Smooth muscle cell (in vitro differentiated cells): ENCODE results near the gene THAP12. TPM values are rescaled to one million over a fixed set of nuclear protein-coding genes. Genes with fewer than 3 reads are reported as not detected.

Experiments used
- DNase-seq: peaks from one replicate; lab custom pipeline; 2025; ENCODE audit not compliant: unreplicated experiment; lab: John Stamatoyannopoulos, UW
- H2AFZ ChIP-seq: fragments of 200-600 bp; sonication (generic); 2 replicates; pipeline ENCODE4 v1.6.0; 2016; ENCODE audit warnings: antibody characterized with exemption, low read depth, mild to moderate bottlenecking
- H3F3A ChIP-seq: fragments of 200-600 bp; sonication (generic); 2 replicates; pipeline ENCODE4 v1.6.0; 2017; ENCODE audit warnings: antibody characterized with exemption, low read depth
- H3K27ac ChIP-seq: fragments of 200-600 bp; sonication (generic); 2 replicates; pipeline ENCODE4 v1.5.1; 2016; ENCODE audit warnings: low read depth, mild to moderate bottlenecking
- H3K27me3 ChIP-seq: fragments of 200-600 bp; sonication (generic); 2 replicates; pipeline ENCODE4 v1.6.1; 2016; ENCODE audit warnings: low read depth, mild to moderate bottlenecking
- H3K36me3 ChIP-seq: fragments of 200-600 bp; sonication (generic); 2 replicates; pipeline ENCODE4 v1.5.1; 2016; ENCODE audit warnings: low read depth
- H3K4me1 ChIP-seq: fragments of 200-600 bp; sonication (generic); 2 replicates; pipeline ENCODE4 v1.5.1; 2016; ENCODE audit warnings: low read depth
- H3K4me2 ChIP-seq: fragments of 200-600 bp; sonication (generic); 2 replicates; pipeline ENCODE4 v1.6.0; 2016; ENCODE audit warnings: mild to moderate bottlenecking
- H3K4me3 ChIP-seq: fragments of 200-600 bp; sonication (generic); 2 replicates; pipeline ENCODE4 v1.5.1; 2016; ENCODE audit warnings: mild to moderate bottlenecking
- H3K79me2 ChIP-seq: fragments of 200-600 bp; sonication (generic); 2 replicates; pipeline ENCODE4 v1.6.0; 2016; ENCODE audit warnings: low read depth, mild to moderate bottlenecking
- H3K9ac ChIP-seq: fragments of 200-600 bp; sonication (generic); 2 replicates; pipeline ENCODE4 v1.6.0; 2016; ENCODE audit warnings: low read depth
- H3K9me3 ChIP-seq: fragments of 200-600 bp; sonication (generic); replicated peaks from 2 replicates; pipeline ENCODE4 v1.5.1; 2016; ENCODE audit warnings: low read depth
- H4K20me1 ChIP-seq: fragments of 200-600 bp; sonication (generic); 2 replicates; pipeline ENCODE4 v1.6.0; 2016; ENCODE audit warnings: low read depth
- WGBS: methylation state at CpG from one replicate; pipeline ENCODE4 v1.1.7; 2016; ENCODE audit warnings: low lambda C conversion rate; 5-methylcytosine and 5-hydroxymethylcytosine counted together
- polyA plus RNA-seq: library from polyadenylated mRNA; unstranded; fragments of >200 nt; fragmentation: Nextera tagmentation; extraction: Ambion mirVana; gene quantifications from 2 replicates; pipeline ENCODE4 v1.2.1, GENCODE V29; 2016
- total RNA-seq: library from RNA; depleted of rRNA; stranded (reverse); fragments of >200 nt; gene quantifications from 2 replicates; pipeline ENCODE4 v1.2.3, GENCODE V29; 2014
- TF ChIP-seq, protein P1 (sequence below): fragments of 200-600 bp; sonication (generic); IDR thresholded peaks from 2 replicates; pipeline ENCODE4 v1.5.1; 2017; ENCODE audit warnings: borderline replicate concordance, mild to moderate bottlenecking, antibody characterized with exemption; ENCODE audit not compliant: insufficient read depth, poor library complexity, severe bottlenecking

THAP12 gene
- total and polyA plus RNA-seq, 2 experiments from 2014 or later, result 17.2 to 55.0 TPM

DNA sequence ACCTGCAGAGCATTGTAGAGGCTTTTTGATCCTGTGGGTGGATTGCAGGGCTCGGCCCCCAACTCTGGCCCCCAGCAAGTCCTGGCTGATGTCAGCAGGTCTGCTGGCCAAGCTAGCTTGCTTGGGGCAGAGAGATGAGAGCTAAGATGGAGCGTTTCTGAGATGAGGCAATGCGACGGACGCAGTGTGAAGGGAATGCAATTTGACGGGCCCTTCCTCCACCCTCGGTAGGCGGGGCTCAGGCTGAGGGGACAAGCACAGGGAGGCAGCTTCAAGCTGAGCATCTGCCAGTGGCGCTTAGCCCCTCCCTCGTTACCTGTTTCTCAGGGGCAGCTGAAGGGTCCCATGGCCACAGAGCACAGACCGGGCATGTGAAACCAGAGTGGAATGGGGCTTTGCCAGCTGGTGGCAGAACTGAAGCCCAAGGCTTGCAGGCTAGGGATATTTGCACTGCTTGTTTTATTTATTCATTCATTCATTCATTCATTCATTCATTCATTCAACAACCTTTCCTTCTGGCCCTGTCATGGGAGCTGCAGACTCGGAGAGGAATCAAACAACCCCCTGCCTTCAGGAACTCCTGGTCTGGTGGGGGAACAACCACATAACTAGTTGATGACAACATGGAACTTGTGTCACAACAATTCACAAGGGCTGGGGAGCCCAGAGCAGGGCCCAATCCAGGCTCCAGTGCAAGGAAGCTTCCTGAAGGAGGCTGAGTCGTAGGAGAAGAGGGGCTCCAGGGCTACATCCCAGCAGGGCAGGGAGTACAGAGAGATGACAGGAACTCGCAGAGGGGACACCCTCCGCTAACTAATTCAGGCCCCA, 66.8 kb downstream of the THAP12 start:
- Histone ChIP-seq H3K27me3 (peaks cover 4% of the 10 kb centered on the region), H2AFZ (no peak overlapping the region), H3K27ac (peak overlapping the region; percentile 68), H3K4me1 (no peaks in the 10 kb centered on the region), H3K4me3 (no peak overlapping the region), H4K20me1 (no peaks in the 10 kb centered on the region), H3K9me3 (no peaks in the 10 kb centered on the region), H3K79me2 (no peaks in the 10 kb centered on the region), H3K9ac (peak overlapping the region; percentile 51), H3K36me3 (no peaks in the 10 kb centered on the region), H3K4me2 (no peak overlapping the region), H3F3A (no peaks in the 10 kb centered on the region)
- TF ChIP-seq, protein P1, sequence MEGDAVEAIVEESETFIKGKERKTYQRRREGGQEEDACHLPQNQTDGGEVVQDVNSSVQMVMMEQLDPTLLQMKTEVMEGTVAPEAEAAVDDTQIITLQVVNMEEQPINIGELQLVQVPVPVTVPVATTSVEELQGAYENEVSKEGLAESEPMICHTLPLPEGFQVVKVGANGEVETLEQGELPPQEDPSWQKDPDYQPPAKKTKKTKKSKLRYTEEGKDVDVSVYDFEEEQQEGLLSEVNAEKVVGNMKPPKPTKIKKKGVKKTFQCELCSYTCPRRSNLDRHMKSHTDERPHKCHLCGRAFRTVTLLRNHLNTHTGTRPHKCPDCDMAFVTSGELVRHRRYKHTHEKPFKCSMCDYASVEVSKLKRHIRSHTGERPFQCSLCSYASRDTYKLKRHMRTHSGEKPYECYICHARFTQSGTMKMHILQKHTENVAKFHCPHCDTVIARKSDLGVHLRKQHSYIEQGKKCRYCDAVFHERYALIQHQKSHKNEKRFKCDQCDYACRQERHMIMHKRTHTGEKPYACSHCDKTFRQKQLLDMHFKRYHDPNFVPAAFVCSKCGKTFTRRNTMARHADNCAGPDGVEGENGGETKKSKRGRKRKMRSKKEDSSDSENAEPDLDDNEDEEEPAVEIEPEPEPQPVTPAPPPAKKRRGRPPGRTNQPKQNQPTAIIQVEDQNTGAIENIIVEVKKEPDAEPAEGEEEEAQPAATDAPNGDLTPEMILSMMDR, result no peak
- no peak for DNase-seq
- WGBS, result 47% methylated on average over 15 of the region's 15 CpGs

DNA sequence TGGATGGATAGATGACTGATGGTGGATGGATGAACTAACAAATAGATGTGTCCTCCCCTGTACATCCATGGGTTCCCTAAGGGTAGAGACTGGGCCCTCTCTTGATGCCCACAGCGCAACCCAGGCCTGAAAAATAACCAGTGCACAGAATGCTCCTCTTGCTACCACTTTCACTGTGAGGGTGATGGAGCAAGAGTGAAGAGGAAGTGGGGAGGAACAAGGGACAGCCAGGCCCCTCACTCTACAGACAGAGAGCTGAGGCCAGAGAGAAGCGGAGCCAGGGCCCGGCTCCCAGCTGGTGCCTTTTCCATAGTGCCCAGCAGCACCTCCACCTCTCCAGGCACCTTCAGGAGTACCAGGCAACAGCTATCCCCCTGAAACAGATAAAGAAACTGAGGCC, 67.7 kb downstream of the THAP12 start:
- no peaks in the 10 kb centered on the region for H3K9me3 ChIP-seq
- H3F3A ChIP-seq, result no peaks in the 10 kb centered on the region
- TF ChIP-seq, protein P1, result no peak
- H3K27ac ChIP-seq, result no peak overlapping the region
- H3K4me2 ChIP-seq, result no peak overlapping the region
- no peaks in the 10 kb centered on the region for H3K36me3 ChIP-seq
- 98% methylated on average over 3 of the region's 3 CpGs for WGBS
- no peak overlapping the region for H3K9ac ChIP-seq
- H4K20me1 ChIP-seq, result no peaks in the 10 kb centered on the region
- H3K4me3 ChIP-seq, result no peak overlapping the region
- H2AFZ ChIP-seq, result no peak overlapping the region
- DNase-seq, result no peak
- H3K4me1 ChIP-seq, result no peaks in the 10 kb centered on the region
- no peaks in the 10 kb centered on the region for H3K79me2 ChIP-seq
- H3K27me3 ChIP-seq, result peaks cover 4% of the 10 kb centered on the region

DNA sequence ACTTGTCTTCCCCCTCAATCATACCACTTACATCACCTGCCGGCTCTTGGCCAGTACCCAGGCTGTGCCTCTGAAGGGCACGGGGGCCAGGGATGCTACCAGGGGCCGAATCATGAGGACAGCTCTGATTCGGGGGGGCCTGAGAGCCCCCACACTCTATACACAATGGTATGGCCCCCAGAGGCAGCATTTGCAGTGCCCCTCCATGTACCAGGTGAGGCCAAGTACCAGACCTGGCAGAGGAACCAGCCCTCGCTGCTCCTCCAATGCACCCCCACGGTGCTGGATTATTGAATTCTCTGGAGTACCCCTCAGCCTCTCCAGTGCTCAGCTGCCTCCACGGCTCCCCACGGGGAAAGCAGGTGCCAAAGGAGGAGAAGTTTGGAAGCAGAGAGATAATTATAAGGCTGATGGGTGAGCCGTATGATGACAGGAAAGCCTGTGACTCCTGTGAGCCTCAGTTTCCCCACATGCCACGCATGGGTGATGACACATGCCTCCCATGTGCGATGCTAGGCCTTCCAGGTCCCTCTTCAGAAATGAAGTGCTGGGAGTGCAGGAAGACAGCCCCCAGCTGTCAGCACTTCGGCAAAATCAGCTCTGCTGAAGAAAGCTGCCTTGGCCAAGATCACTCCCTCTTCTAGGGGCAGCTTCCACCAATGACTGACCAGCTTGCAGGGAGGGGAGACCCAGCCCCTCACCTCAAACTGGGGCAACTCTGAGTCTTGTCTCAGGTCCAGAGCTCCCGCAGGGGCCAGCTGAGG, 69.9 kb downstream of the THAP12 start:
- H3K36me3 ChIP-seq, result no peaks in the 10 kb centered on the region
- no peaks in the 10 kb centered on the region for H3K4me1 ChIP-seq
- no peak overlapping the region for H3K4me3 ChIP-seq
- WGBS, result 87% methylated on average over 13 of the region's 13 CpGs
- H2AFZ ChIP-seq, result no peak overlapping the region
- peaks cover 4% of the 10 kb centered on the region for H3K27me3 ChIP-seq
- H3K9ac ChIP-seq, result no peak overlapping the region
- no peak overlapping the region for H3K4me2 ChIP-seq
- TF ChIP-seq, protein P1, result no peak
- H3K27ac ChIP-seq, result no peak overlapping the region
- H3K9me3 ChIP-seq, result no peaks in the 10 kb centered on the region
- DNase-seq, result no peak
- no peaks in the 10 kb centered on the region for H3F3A ChIP-seq
- no peaks in the 10 kb centered on the region for H4K20me1 ChIP-seq
- no peaks in the 10 kb centered on the region for H3K79me2 ChIP-seq
